HG03139 (cell line): ENCODE data around the gene SPDYE1.

Experiments
- ATAC-seq: cut with Tn5 transposase; IDR thresholded peaks from one replicate; pipeline ENCODE4 v1.9.1; 2021; ENCODE audit not compliant: unreplicated experiment

The SPDYE1 gene

GRCh38 chr7:44042221-44042620 is 44.5 kb downstream of the SPDYE1 start:
- ATAC-seq: no peak

- no peak for ATAC-seq
Observed at GRCh38 chr7:44043902-44044301, 46.2 kb downstream of the SPDYE1 start.

- ATAC-seq: peak; percentile 53
Observed at GRCh38 chr7:44044315-44045225, 46.9 kb downstream of the SPDYE1 start, which contains the start of gene DBNL. DBNL (plus strand) TSS chr7:44044702; CDS start chr7:44044738, 36 bp downstream.

DNA sequence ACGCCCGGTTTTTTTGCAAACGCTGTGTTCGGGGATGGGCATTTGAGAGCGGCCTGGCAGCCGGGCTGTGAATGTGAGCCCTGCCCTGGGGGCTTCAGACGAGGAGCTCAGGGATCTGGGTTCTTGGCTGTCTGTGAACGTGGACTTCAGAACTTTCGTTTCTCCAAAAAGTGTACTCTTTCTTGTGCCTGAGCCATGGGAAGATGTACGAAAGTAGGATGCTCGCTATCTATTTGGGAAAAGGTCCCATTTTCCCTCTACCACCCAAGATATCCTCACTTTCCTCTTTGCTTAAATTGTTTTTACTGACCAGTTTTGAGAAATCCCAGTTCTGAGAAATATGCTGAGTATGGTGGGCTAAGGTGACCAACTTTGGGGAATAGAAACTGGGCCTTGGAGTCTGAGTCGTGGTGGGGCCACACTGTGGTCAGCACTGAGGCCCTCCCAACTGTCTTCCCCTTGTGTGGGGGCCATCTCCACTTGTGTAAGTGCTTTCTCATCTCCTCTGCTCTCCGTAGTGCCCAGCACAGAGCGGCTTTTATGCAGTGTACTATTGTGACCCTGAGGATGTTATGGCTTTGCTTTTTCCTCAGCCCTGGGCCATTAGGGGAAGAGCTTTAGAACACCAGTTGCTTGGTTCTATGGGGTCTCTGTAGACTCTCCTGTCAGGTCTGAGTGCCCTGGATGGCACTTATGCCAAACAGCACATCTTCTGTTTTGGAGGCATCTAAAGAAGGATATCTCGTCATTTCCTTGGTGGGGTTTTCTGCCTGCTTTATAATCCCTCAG is 47.7 kb downstream of the SPDYE1 start:
- no peak for ATAC-seq

- ATAC-seq: peak; percentile 62
Observed at GRCh38 chr7:44046321-44047061, 48.8 kb downstream of the SPDYE1 start.

GRCh38 chr7:44048031-44048795 is 50.5 kb downstream of the SPDYE1 start:
- no peak for ATAC-seq

DNA sequence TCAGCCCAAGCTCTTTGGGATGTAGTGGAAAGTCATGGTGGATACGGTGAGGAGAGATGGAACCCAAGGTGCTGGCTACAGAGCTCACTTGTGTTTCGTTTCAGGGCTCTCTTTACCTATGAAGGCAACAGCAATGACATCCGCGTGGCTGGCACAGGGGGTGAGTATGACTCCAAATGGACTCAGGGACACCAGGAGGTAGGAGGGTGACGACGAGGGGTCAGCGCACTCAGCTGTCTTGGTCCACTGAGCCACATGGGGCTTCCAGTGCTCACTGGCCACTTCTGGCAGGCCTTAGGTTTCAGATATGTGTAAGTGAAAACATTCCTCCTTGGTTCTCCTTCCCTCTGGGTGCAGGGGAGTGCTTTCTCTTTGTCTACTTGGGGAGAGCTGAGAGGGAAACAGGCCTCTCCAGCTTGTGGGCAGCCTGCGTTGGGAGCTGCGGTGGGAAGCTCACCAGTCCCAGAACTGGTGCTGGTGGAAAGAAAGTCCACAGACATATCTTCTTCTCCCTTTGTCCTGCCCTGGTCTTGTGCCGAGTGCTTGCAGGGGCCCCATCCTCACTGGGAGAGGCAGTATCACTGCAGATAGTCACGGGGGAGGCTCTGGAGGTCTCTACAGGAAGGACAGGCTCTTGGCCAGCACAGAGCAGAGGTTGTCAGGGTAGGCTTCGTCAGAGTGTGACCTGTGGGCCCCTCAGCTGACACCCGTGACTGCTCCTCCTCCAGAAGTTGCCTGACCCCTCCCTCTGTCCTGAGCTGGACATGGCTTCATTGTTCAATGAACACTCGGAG is 52.6 kb downstream of the SPDYE1 start:
- ATAC-seq: no peak

DNA sequence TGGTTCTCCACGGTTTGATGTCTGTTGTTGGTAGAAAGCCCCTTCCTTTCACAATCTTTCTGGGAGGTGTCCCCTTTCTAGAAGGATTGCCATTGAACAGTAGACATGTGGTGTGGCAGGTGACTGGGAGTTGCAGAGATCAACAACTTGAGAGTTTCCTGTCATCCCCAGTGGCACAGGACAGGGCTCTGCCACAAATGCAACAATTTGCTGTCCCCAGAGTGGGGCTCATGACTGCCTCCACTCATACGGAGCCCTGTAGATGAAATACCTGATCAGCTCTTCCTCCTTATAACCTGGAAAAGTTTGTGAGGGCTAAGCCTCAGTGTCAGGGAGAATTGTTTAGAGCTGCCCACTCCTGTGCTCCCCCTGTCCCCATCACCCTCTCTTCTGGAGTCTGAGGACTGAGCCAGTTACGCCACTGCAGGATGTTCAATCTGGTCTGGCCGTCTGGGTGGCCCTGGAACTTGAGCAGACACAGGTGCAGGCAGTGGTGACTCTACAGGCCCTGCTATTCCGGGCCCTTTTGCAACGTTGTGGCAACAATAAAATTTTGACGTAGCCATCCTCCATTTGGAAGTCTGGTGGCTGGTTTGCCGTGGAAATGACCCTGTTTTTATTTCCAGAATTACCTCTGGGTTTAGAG is 53.3 kb downstream of the SPDYE1 start:
- no peak for ATAC-seq

DNA sequence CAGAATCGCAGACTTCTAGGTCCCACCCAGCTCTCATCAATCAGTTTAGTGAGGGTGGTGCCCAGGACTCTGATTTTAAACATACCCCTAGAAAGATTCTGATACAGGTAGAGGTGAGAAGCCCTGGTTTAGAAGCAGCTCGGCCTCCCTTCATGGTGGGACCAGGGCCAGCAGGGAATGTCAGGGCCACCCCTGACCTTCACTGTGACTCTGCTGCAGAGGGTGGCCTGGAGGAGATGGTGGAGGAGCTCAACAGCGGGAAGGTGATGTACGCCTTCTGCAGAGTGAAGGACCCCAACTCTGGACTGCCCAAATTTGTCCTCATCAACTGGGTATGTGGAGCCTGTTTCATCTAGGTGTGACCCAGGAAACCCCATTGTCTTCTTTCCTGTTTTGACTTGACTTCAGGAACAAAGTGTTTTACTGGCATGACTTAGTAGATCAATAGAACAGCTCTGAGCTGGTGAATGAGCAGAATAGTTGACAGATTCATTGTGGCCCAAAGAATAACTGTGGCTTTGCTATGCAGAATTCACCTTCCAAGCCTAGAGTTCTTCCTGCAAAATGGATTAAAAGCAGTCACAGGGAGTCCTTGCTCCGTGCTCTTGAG is 54.0 kb downstream of the SPDYE1 start:
- ATAC-seq: no peak

- no peak for ATAC-seq
Observed at GRCh38 chr7:44052771-44053365, 55.2 kb downstream of the SPDYE1 start.

DNA sequence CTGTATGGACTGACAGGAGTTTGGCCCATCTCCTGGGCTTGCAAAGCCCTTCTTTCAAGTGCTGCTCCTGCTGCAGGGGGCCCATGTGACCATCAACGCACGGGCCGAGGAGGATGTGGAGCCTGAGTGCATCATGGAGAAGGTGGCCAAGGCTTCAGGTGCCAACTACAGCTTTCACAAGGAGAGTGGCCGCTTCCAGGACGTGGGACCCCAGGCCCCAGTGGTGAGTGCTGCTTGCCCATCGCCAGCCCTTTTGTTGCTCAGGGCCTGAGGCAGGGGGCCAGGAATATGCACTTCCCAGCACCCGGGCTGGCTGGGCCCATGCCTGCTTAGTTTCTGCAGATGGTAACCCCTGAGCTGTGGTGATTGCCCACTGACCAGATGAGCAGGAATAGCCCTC is 59.0 kb downstream of the SPDYE1 start:
- no peak for ATAC-seq

DNA sequence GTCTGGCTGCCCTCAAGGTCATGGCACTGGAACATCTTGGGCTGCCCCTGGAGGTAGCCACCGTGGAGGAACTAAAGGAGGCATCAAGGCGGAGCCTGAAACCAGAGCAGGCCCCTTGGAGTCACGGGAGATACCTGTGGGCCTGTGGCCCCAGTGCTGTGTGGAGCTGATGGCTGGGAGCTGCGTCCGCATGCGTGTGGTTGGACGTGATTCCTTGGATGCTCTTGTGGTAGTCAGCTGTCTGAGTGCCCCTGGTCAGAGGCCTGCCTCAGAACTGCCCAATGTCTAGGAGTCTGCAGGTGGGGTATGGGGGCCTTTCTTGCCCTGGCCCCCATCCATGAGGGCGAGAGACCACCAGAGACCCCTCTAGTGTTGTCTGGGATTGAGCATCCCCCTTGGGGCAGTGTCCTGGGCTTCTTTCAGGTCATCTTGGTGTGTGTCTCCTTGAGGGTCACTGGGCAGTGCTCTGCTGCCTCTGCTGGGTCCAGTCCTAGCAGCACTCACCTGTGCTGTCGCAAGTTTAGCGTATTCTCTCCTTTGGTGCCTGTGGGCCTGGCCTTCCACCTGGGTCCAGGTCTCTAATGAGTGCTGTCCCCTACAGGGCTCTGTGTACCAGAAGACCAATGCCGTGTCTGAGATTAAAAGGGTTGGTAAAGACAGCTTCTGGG is 59.6 kb downstream of the SPDYE1 start:
- ATAC-seq: no peak

- no peak for ATAC-seq
Observed at GRCh38 chr7:44057849-44058758, 60.4 kb downstream of the SPDYE1 start.

DNA sequence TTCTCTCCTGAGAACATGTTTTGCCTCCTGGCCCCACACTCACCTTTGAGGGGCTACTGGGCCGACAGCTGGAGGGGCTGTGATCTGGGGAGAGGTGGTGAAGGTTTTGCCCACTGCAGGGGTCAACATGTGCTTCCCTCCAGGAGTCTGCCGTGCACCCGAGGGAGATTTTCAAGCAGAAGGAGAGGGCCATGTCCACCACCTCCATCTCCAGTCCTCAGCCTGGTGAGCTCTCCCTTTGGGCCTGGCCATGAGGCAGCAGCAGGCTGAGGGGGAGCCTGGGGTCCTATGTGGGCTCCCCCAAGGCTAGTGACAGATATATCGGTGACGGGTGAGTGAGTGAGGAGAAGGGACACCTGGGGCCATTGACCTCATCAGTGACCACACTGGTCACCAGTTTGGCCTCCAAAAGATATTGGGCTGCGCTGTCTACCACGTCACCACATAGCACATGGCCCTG is 61.1 kb downstream of the SPDYE1 start:
- ATAC-seq: no peak

DNA sequence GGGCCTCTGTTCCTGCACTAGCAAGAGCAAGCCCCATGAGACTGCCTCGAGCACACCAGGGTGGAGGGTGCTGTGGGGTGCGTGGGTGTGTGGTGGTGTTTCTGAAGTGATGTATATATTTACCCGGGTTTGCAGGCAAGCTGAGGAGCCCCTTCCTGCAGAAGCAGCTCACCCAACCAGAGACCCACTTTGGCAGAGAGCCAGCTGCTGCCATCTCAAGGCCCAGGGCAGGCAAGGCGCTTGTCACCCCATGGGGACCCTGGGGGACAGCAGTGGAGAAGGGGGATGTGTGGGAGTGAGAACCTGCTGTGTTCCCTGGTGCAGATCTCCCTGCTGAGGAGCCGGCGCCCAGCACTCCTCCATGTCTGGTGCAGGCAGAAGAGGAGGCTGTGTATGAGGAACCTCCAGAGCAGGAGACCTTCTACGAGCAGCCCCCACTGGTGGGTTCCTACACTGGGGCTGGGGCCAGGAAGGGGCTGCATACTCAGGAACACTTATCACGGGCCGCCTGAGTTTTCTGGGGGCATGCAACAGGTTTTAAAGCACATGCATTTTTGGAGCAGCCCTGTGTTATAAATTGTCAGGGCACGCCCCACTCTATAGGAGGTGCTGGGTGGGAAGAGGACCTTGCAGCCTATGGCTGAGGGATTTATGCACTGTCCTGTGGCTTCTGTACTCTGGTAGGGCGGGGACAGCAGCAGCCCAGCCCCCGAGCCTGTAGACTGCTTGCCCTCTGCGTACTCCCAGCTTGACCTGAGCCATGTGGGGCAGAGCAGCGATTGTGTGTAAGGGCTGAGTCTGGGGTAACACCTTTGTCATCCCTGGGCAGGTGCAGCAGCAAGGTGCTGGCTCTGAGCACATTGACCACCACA is 61.8 kb downstream of the SPDYE1 start:
- no peak for ATAC-seq
